ENCODE data around the gene XYLT2. TPM values are rescaled to one million over a fixed set of nuclear protein-coding genes. Genes with fewer than 3 reads are reported as not detected.

XYLT2 gene
- polyA plus RNA-seq, 3 donors: 4.4 to 10.2 (median 4.4) TPM

- no peak overlapping the region for H2AFZ ChIP-seq (ENCODE audit: insufficient read depth, low read depth, low read length, poor library complexity, severe bottlenecking)
- TF ChIP-seq CTCF (IDR thresholded peaks at IDR 0.05): no peak
Measured at GRCh38 chr17:50339381-50339780, 6.5 kb upstream of the XYLT2 start.

DNA sequence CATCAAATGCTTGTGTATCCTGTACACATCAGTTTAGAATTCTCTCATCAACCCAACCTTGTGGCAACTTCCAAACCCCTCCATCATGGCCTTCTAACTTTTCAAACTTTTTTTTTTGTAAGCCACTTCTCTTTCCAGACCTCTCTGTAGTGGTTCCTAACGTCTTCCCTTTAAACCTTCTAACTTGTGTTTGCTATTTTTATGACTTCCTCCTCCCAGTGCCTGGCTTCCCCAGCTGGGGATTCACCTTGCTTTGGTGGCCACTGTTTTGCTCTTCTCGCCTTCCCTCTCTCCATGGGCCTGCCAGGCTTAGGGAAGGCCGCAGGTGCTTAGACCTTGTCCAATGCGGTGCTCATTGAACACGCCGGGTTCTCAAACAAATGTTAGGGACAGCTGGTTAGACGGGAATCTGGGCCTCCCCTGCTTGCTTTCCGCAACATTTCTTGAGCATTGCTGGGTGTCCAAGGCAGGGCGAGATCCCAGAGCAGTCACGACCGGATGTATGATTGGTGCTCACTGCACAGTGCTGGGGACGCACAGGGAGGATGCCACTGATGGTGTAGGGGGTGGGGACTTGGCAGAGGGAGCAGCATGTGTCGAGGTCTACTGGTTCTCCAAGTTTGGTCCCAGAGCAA, 1.1 kb upstream of the XYLT2 start:
- intact Hi-C loops (cut with micrococcal nuclease): no loop called here
- Histone ChIP-seq H3K4me2 (replicated peaks; ENCODE audit: extremely low read depth, low read length, poor library complexity, severe bottlenecking) (peak overlapping the region; percentile 99), H3K4me3 (replicated peaks in 1 of 3; ENCODE audit: low read depth in 2 of 3, low read length in 3 of 3) (peak overlapping the region in 1 of 3 experiments; percentile 87), H3K79me2 (ENCODE audit: insufficient read depth, low read length) (peaks cover 14% of the 10 kb centered on the region), H3K4me1 (ENCODE audit: control insufficient read depth in 1 of 2, insufficient read depth in 2 of 2, low read length in 2 of 2) (peaks cover 26 to 27% of the 10 kb centered on the region in 2 donors), H3K9ac (ENCODE audit: insufficient read depth, low read length, poor library complexity, severe bottlenecking) (no peak overlapping the region), H3K9me3 (replicated peaks in 1 of 2; ENCODE audit: control insufficient read depth in 1 of 2, insufficient read depth in 1 of 2, low read length in 2 of 2) (no peaks in the 10 kb centered on the region), H2AFZ (ENCODE audit: insufficient read depth, low read depth, low read length, poor library complexity, severe bottlenecking) (peak overlapping the region; percentile 86), H3K36me3 (replicated peaks in 1 of 2; ENCODE audit: control insufficient read depth in 1 of 2, insufficient read depth in 2 of 2, low read length in 2 of 2) (no peaks in the 10 kb centered on the region), H3K27me3 (ENCODE audit: control insufficient read depth in 2 of 2, insufficient read depth in 2 of 2, low read length in 2 of 2) (no peaks in the 10 kb centered on the region), H4K20me1 (ENCODE audit: insufficient read depth, low read length) (no peaks in the 10 kb centered on the region), H3K27ac (ENCODE audit: low read depth in 1 of 2, low read length in 2 of 2) (no peak overlapping the region)
- WGBS (ENCODE audit: insufficient coverage): 72% methylated on average over 13 of the region's 13 CpGs
- H3K27me3 Mint-ChIP-seq (ENCODE audit: low read depth in 3 of 3): peaks cover 2 to 5% (median 4%) of the 10 kb centered on the region in 3 donors
- H3K4me3 Mint-ChIP-seq: peak overlapping the region; percentile 76 to 86
- no peak for TF ChIP-seq CTCF (IDR thresholded peaks at IDR 0.05)
- peaks cover 30% of the 10 kb centered on the region for H3K4me1 Mint-ChIP-seq
- peak overlapping the region in 1 of 7 donors; percentile 44 for H3K27ac Mint-ChIP-seq
- H3K9me3 Mint-ChIP-seq: no peaks in the 10 kb centered on the region
- peaks cover 0 to 2% of the 10 kb centered on the region in 2 donors for H3K36me3 Mint-ChIP-seq
- peak in 2 of 3 donors; percentile 4 to 33 for DNase-seq

More at GRCh38 chr17:50339381-50339780, 6.5 kb upstream of the XYLT2 start:
- Histone ChIP-seq H4K20me1 (ENCODE audit: insufficient read depth, low read length) (no peaks in the 10 kb centered on the region), H3K4me2 (replicated peaks; ENCODE audit: extremely low read depth, low read length, poor library complexity, severe bottlenecking) (no peak overlapping the region), H3K27ac (ENCODE audit: low read depth in 1 of 2, low read length in 2 of 2) (no peak overlapping the region), H3K4me3 (replicated peaks in 1 of 3; ENCODE audit: low read depth in 2 of 3, low read length in 3 of 3) (no peak overlapping the region), H3K27me3 (ENCODE audit: control insufficient read depth in 2 of 2, insufficient read depth in 2 of 2, low read length in 2 of 2) (no peaks in the 10 kb centered on the region), H3K9ac (ENCODE audit: insufficient read depth, low read length, poor library complexity, severe bottlenecking) (no peak overlapping the region), H3K36me3 (replicated peaks in 1 of 2; ENCODE audit: control insufficient read depth in 1 of 2, insufficient read depth in 2 of 2, low read length in 2 of 2) (no peaks in the 10 kb centered on the region), H3K4me1 (ENCODE audit: control insufficient read depth in 1 of 2, insufficient read depth in 2 of 2, low read length in 2 of 2) (peaks cover 1 to 3% of the 10 kb centered on the region in 2 donors), H3K9me3 (replicated peaks in 1 of 2; ENCODE audit: control insufficient read depth in 1 of 2, insufficient read depth in 1 of 2, low read length in 2 of 2) (no peaks in the 10 kb centered on the region), H3K79me2 (ENCODE audit: insufficient read depth, low read length) (no peaks in the 10 kb centered on the region)
- H3K27ac Mint-ChIP-seq: no peak overlapping the region
- H3K4me3 Mint-ChIP-seq: no peak overlapping the region
- peaks cover 2 to 8% (median 6%) of the 10 kb centered on the region in 7 donors for H3K9me3 Mint-ChIP-seq
- H3K4me1 Mint-ChIP-seq: peaks cover under 1% of the 10 kb centered on the region
- H3K36me3 Mint-ChIP-seq: no peaks in the 10 kb centered on the region
- intact Hi-C loops (cut with micrococcal nuclease): no loop called here
- no peak for DNase-seq
- peaks cover 0 to 2% (median 0%) of the 10 kb centered on the region in 3 donors for H3K27me3 Mint-ChIP-seq (ENCODE audit: low read depth in 3 of 3)
